Measurements from ENCODE around the gene OR2D2.

- TF ChIP-seq FOXM1 (IDR thresholded peaks at IDR 0.05; ENCODE audit: borderline replicate concordance) (no peak), SP1 (IDR thresholded peaks at IDR 0.05) (no peak), ZNF384 (IDR thresholded peaks at IDR 0.05) (no peak)
These were observed 34.1 kb upstream of the OR2D2 start, which contains the start of gene ZNF215 for GRCh38 chr11:6926208-6927029.

All from HEK293T (cell line).